Fibroblast of lung (primary cell): ENCODE results near the gene PRCP. TPM values are rescaled to one million over a fixed set of nuclear protein-coding genes. Genes with fewer than 3 reads are reported as not detected.

Source experiments
- DNase-seq, 2 donors: peaks; one replicate each; pipeline versions ENCODE4 v3.0.0 to v3.0.0-alpha.2; 2010; ENCODE audit warnings: low read depth in 2 of 2
- H2AFZ ChIP-seq: 2 replicates; pipeline ENCODE4 v1.5.1; 2012; ENCODE audit warnings: low read length, control low read depth, inconsistent platforms
- H3K27ac ChIP-seq: 2 replicates; pipeline ENCODE4 v1.5.1; 2011; ENCODE audit warnings: low read length, control low read depth; ENCODE audit not compliant: insufficient read depth
- H3K27me3 ChIP-seq: 2 replicates; pipeline ENCODE4 v1.5.1; 2011; ENCODE audit warnings: mild to moderate bottlenecking, low read length; ENCODE audit not compliant: control insufficient read depth, insufficient read depth
- H3K36me3 ChIP-seq: 2 replicates; pipeline ENCODE4 v1.5.1; 2011; ENCODE audit warnings: low read length; ENCODE audit not compliant: control insufficient read depth, insufficient read depth
- H3K4me1 ChIP-seq: 2 replicates; pipeline ENCODE4 v1.5.1; 2011; ENCODE audit warnings: low read length; ENCODE audit not compliant: control insufficient read depth, insufficient read depth; ENCODE audit errors: extremely low read depth
- H3K4me2 ChIP-seq: 2 replicates; pipeline ENCODE4 v1.5.1; 2011; ENCODE audit warnings: low read length, control low read depth; ENCODE audit not compliant: insufficient read depth; ENCODE audit errors: extremely low read depth
- H3K4me3 ChIP-seq, 4 experiments: fragments of 200-600 bp in 1 of 4; sonication (generic) in 1 of 4; replicated peaks in 1 of 4; 2 replicates each; pipeline ENCODE4 v1.5.1; 2011 to 2016; ENCODE audit warnings: low read length in 4 of 4, low read depth in 3 of 4, mild to moderate bottlenecking in 3 of 4, control low read depth in 2 of 4, inconsistent platforms in 1 of 4, mixed read lengths in 1 of 4; ENCODE audit not compliant: insufficient read depth in 1 of 4; ENCODE audit errors: control extremely low read depth in 1 of 4
- H3K79me2 ChIP-seq: 2 replicates; pipeline ENCODE4 v1.5.1; 2012; ENCODE audit warnings: mild to moderate bottlenecking, low read length, inconsistent platforms; ENCODE audit not compliant: control insufficient read depth, insufficient read depth
- H3K9ac ChIP-seq: 2 replicates; pipeline ENCODE4 v1.5.1; 2011; ENCODE audit warnings: mild to moderate bottlenecking, low read length, control low read depth; ENCODE audit not compliant: insufficient read depth
- H3K9me3 ChIP-seq: 2 replicates; pipeline ENCODE4 v1.5.1; 2012; ENCODE audit warnings: low read depth, low read length; ENCODE audit not compliant: control insufficient read depth, insufficient read depth
- H4K20me1 ChIP-seq: 2 replicates; pipeline ENCODE4 v1.5.1; 2011; ENCODE audit warnings: low read length; ENCODE audit not compliant: control insufficient read depth, insufficient read depth; ENCODE audit errors: extremely low read depth
- CTCF ChIP-seq, 2 donors: IDR thresholded peaks in 1 of 2; conservative IDR thresholded peaks in 1 of 2; 1 replicate in 1 of 2; 2 replicates in 1 of 2; pipeline ENCODE4 v1.5.1; 2011 to 2012; ENCODE audit warnings: low read length in 2 of 2, control low read depth in 1 of 2, inconsistent platforms in 1 of 2, low read depth in 1 of 2, mild to moderate bottlenecking in 1 of 2
- EZH2 ChIP-seq: IDR thresholded peaks from 2 replicates; pipeline ENCODE4 v1.5.1; 2012; ENCODE audit warnings: low read length, control low read depth, mild to moderate bottlenecking; ENCODE audit errors: missing control alignments
- polyA plus RNA-seq, 2 donors: library from polyadenylated mRNA; depleted of rRNA in 1 of 2; stranded (reverse) in 1 of 2; unstranded in 1 of 2; fragments of >200 nt; gene quantifications; 2 replicates each; pipeline ENCODE4 v1.2.1, GENCODE V29; 2011 to 2012; ENCODE audit warnings: missing spikeins in 1 of 2
- total RNA-seq: library from RNA; depleted of rRNA; stranded (reverse); fragments of >200 nt; gene quantifications from 2 replicates; pipeline ENCODE4 v1.2.1, GENCODE V29; 2014

PRCP gene
- total and polyA plus RNA-seq, 2 donors (not counting 1 experiment from before 2014, with no cell fraction given), result 107 to 167 TPM

- no peaks in the 10 kb centered on the region for H3K36me3 ChIP-seq
- H3K27ac ChIP-seq, result no peak overlapping the region
- no peaks in the 10 kb centered on the region for H3K79me2 ChIP-seq
- TF ChIP-seq EZH2, result no peak
- no peak for TF ChIP-seq CTCF (conservative IDR thresholded peaks at IDR 0.05 in 1 of 2, IDR thresholded peaks at IDR 0.05 in 1 of 2; ENCODE audit: low read depth in 1 of 2, low read length in 2 of 2)
- H3K9me3 ChIP-seq, result no peaks in the 10 kb centered on the region
- no peak for DNase-seq
- H3K4me3 ChIP-seq, result no peak overlapping the region
- H3K27me3 ChIP-seq, result peaks cover 2% of the 10 kb centered on the region
- no peak overlapping the region for H2AFZ ChIP-seq
- no peaks in the 10 kb centered on the region for H3K4me1 ChIP-seq
- H3K4me2 ChIP-seq, result no peak overlapping the region
- no peaks in the 10 kb centered on the region for H4K20me1 ChIP-seq
- H3K9ac ChIP-seq, result no peak overlapping the region
Measured at GRCh38 chr11:82787981-82788380, 112.2 kb downstream of the PRCP start.

GRCh38 chr11:82786836-82787235, 113.4 kb downstream of the PRCP start:
- H3K4me3 ChIP-seq, result no peak overlapping the region
- DNase-seq, result no peak
- no peak overlapping the region for H2AFZ ChIP-seq
- peaks cover 2% of the 10 kb centered on the region for H3K27me3 ChIP-seq
- H4K20me1 ChIP-seq, result no peaks in the 10 kb centered on the region
- no peak overlapping the region for H3K4me2 ChIP-seq
- no peaks in the 10 kb centered on the region for H3K9me3 ChIP-seq
- H3K36me3 ChIP-seq, result no peaks in the 10 kb centered on the region
- H3K27ac ChIP-seq, result no peak overlapping the region
- TF ChIP-seq EZH2 (no peak), CTCF (conservative IDR thresholded peaks at IDR 0.05 in 1 of 2, IDR thresholded peaks at IDR 0.05 in 1 of 2; ENCODE audit: low read depth in 1 of 2, low read length in 2 of 2) (no peak)
- H3K79me2 ChIP-seq, result no peaks in the 10 kb centered on the region
- H3K4me1 ChIP-seq, result no peaks in the 10 kb centered on the region
- no peak overlapping the region for H3K9ac ChIP-seq

GRCh38 chr11:82786001-82786400, 114.2 kb downstream of the PRCP start:
- TF ChIP-seq EZH2, result no peak
- TF ChIP-seq CTCF (conservative IDR thresholded peaks at IDR 0.05 in 1 of 2, IDR thresholded peaks at IDR 0.05 in 1 of 2; ENCODE audit: low read depth in 1 of 2, low read length in 2 of 2), result no peak
- H3K27ac ChIP-seq, result no peak overlapping the region
- H4K20me1 ChIP-seq, result no peaks in the 10 kb centered on the region
- no peaks in the 10 kb centered on the region for H3K36me3 ChIP-seq
- no peaks in the 10 kb centered on the region for H3K9me3 ChIP-seq
- no peaks in the 10 kb centered on the region for H3K4me1 ChIP-seq
- no peak for DNase-seq
- no peak overlapping the region for H3K9ac ChIP-seq
- H3K27me3 ChIP-seq, result peaks cover 2% of the 10 kb centered on the region
- H3K4me2 ChIP-seq, result no peak overlapping the region
- no peaks in the 10 kb centered on the region for H3K79me2 ChIP-seq
- H2AFZ ChIP-seq, result no peak overlapping the region
- H3K4me3 ChIP-seq, result no peak overlapping the region
